ENCODE data around the gene TYSND1.

The TYSND1 gene

DNA sequence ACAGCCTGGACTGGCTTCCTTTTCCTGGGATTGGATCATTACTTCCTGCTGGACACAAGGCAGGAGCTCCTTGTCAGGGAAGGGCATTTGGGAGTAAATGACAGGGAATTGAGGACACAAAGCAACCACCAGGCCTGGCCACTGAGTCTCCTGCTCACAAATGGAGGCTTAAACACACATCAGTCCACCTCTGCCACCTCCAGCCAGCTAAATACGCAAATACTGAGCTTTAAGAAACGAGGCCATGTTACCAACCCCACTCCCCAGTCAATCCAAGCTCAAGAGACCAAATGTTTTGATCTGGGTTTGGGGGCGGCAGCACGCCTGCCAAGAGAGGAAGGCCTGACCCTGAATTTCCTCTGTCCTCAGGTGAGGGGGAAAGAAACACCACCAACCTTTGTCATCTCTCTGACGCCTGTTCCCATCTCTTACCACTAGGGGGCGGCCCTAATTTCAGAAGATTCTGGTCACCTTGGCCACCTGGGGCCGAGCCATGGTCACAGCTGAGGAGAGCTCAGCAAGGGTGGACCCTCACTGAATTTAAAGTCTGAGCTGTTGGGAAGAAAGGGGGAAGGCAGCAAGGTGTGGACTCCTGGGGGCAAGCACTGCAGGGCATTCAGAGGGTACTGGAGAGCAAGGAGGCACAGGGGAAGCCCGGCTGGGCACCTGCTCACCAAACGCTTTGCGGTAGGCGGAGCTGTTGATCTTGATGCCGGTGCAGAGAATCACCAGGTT lies 30.4 kb downstream of the TYSND1 start:
- Histone ChIP-seq H3K4me1 (ENCODE audit: control insufficient read depth, low read length) (peaks cover 3% of the 10 kb centered on the region; the same call in 1 of the 2 replicates), H3K9me3 (ENCODE audit: control insufficient read depth, insufficient read depth, low read length) (no peaks in the 10 kb centered on the region), H3K27ac (ENCODE audit: low read depth, low read length) (no peak overlapping the region), H3K79me2 (ENCODE audit: control insufficient read depth, low read length) (no peaks in the 10 kb centered on the region), H3K9me2 (replicated peaks; ENCODE audit: control insufficient read depth, low read length) (no peaks in the 10 kb centered on the region), H3F3A (ENCODE audit: control insufficient read depth, insufficient read depth) (no peaks in the 10 kb centered on the region; the same call in 1 of the 2 replicates), H4K20me1 (ENCODE audit: control insufficient read depth, insufficient read depth, low read depth, low read length) (no peaks in the 10 kb centered on the region), H3K36me3 (ENCODE audit: control insufficient read depth, low read length) (peaks cover 6% of the 10 kb centered on the region; the same call in 1 of the 2 replicates), H3K4me3 (ENCODE audit: low read length) (no peak overlapping the region), H3K27me3 (ENCODE audit: control insufficient read depth, low read length) (no peaks in the 10 kb centered on the region), H3K4me2 (ENCODE audit: low read length) (no peak overlapping the region)
- TF ChIP-seq CTCF (IDR thresholded peaks at IDR 0.05; ENCODE audit: low read depth, low read length, poor library complexity, severe bottlenecking) (peak; percentile 99), EZH2phosphoT487 (IDR thresholded peaks at IDR 0.05; ENCODE audit: borderline replicate concordance, low read length) (no peak)

DNA sequence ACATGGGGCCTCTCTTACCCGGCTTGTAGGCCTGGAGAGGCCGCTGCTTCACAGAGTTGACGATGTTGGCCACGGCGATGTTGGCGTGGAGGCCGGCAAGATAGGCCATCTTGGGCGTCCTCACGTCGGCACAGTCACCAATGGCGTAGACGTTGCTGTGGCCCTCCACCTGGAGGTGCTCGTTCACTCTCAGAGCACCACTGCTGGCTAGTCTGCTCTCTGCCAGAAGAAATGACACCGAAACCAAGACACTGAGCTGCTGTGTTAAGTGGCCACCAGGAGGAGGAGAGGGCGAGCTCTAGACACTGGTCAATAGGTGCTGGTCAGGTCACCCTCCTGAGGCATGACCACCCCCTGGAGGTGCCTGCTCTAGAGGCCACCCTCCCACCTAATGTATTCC lies 31.6 kb downstream of the TYSND1 start:
- Histone ChIP-seq H3K4me1 (ENCODE audit: control insufficient read depth, low read length) (peaks cover 3% of the 10 kb centered on the region; the same call in 1 of the 2 replicates), H3K79me2 (ENCODE audit: control insufficient read depth, low read length) (no peaks in the 10 kb centered on the region), H3F3A (ENCODE audit: control insufficient read depth, insufficient read depth) (no peaks in the 10 kb centered on the region; the same call in 1 of the 2 replicates), H3K27me3 (ENCODE audit: control insufficient read depth, low read length) (no peaks in the 10 kb centered on the region), H3K4me2 (ENCODE audit: low read length) (no peak overlapping the region), H3K9me3 (ENCODE audit: control insufficient read depth, insufficient read depth, low read length) (no peaks in the 10 kb centered on the region), H3K36me3 (ENCODE audit: control insufficient read depth, low read length) (peaks cover 6% of the 10 kb centered on the region; the same call in 1 of the 2 replicates), H3K9me2 (replicated peaks; ENCODE audit: control insufficient read depth, low read length) (no peaks in the 10 kb centered on the region), H4K20me1 (ENCODE audit: control insufficient read depth, insufficient read depth, low read depth, low read length) (no peaks in the 10 kb centered on the region), H3K27ac (ENCODE audit: low read depth, low read length) (no peak overlapping the region), H3K4me3 (ENCODE audit: low read length) (no peak overlapping the region)
- no peak for TF ChIP-seq CTCF (IDR thresholded peaks at IDR 0.05; ENCODE audit: low read depth, low read length, poor library complexity, severe bottlenecking)
- no peak for TF ChIP-seq EZH2phosphoT487 (IDR thresholded peaks at IDR 0.05; ENCODE audit: borderline replicate concordance, low read length)

DNA sequence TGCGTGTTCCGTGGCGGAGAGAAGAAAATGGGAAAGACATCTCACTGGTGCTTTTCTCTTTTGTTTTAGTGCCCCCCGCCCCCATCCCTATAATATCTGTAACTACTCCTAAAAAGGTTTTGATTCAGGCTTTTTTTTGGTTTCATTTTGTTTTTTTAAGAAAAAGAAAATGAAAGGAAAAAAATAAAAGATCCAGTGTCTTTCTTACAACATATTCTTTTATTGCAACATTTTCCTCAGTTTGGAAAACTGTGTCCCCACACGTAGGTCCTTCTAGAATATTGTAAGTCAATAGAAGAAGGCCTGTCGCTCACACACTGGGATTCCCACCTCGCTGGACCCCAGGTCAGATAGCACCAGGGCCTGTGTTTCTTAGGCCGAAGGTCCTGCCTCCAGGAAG lies 34.4 kb downstream of the TYSND1 start:
- Histone ChIP-seq H3F3A (ENCODE audit: control insufficient read depth, insufficient read depth) (no peaks in the 10 kb centered on the region; the same call in 1 of the 2 replicates), H3K79me2 (ENCODE audit: control insufficient read depth, low read length) (no peaks in the 10 kb centered on the region), H3K4me1 (ENCODE audit: control insufficient read depth, low read length) (peaks cover 17% of the 10 kb centered on the region), H3K4me3 (ENCODE audit: low read length) (no peak overlapping the region), H3K27me3 (ENCODE audit: control insufficient read depth, low read length) (no peaks in the 10 kb centered on the region), H3K36me3 (ENCODE audit: control insufficient read depth, low read length) (peaks cover 6% of the 10 kb centered on the region; the same call in 1 of the 2 replicates), H4K20me1 (ENCODE audit: control insufficient read depth, insufficient read depth, low read depth, low read length) (no peaks in the 10 kb centered on the region), H3K9me2 (replicated peaks; ENCODE audit: control insufficient read depth, low read length) (no peaks in the 10 kb centered on the region), H3K4me2 (ENCODE audit: low read length) (no peak overlapping the region), H3K9me3 (ENCODE audit: control insufficient read depth, insufficient read depth, low read length) (no peaks in the 10 kb centered on the region), H3K27ac (ENCODE audit: low read depth, low read length) (no peak overlapping the region)
- TF ChIP-seq EZH2phosphoT487 (IDR thresholded peaks at IDR 0.05; ENCODE audit: borderline replicate concordance, low read length) (no peak), CTCF (IDR thresholded peaks at IDR 0.05; ENCODE audit: low read depth, low read length, poor library complexity, severe bottlenecking) (no peak)

All from DOHH2 (cell line).